GM21529 (cell line): ENCODE data around the gene NUDT9.
"Not testable (repeated sequence)": the region's sequence is repeated elsewhere in the genome, so short reads cannot be mapped to it uniquely, and the experiment has no call there.

Experiments
- ATAC-seq: cut with Tn5 transposase; IDR thresholded peaks from one replicate; pipeline ENCODE4 v1.9.1; 2021; ENCODE audit not compliant: unreplicated experiment

The NUDT9 gene

GRCh38 chr4:87409420-87409939 is 12.9 kb upstream of the NUDT9 start:
- no peak for ATAC-seq

- no peak for ATAC-seq
These were observed 12.2 kb upstream of the NUDT9 start for GRCh38 chr4:87410157-87410556.

- no peak for ATAC-seq
These were observed 11.7 kb upstream of the NUDT9 start for GRCh38 chr4:87410679-87411078.

- no peak for ATAC-seq
These were observed 7.6 kb upstream of the NUDT9 start for GRCh38 chr4:87414816-87415215.

DNA sequence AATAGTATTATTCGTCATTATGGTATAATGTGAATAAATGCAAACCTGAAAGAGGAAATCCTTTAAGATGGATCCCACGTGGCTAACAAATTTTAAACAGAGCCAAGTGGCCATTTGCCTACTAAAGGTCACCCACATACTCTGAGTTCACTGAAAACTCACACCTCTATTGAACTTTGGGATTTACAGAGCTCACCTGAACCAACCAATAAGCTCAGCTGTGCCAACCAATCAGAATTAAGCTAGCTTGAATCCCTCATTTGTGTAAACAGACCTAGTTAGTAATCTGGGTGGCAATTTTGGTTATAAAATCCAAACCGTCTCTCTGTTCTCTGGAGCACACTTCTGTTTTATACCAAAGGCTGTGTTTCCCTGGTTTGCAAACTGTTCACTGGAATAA is 5.4 kb upstream of the NUDT9 start:
- no peak for ATAC-seq

GRCh38 chr4:87418410-87418809 is 4.0 kb upstream of the NUDT9 start:
- not testable (repeated sequence) for ATAC-seq

DNA sequence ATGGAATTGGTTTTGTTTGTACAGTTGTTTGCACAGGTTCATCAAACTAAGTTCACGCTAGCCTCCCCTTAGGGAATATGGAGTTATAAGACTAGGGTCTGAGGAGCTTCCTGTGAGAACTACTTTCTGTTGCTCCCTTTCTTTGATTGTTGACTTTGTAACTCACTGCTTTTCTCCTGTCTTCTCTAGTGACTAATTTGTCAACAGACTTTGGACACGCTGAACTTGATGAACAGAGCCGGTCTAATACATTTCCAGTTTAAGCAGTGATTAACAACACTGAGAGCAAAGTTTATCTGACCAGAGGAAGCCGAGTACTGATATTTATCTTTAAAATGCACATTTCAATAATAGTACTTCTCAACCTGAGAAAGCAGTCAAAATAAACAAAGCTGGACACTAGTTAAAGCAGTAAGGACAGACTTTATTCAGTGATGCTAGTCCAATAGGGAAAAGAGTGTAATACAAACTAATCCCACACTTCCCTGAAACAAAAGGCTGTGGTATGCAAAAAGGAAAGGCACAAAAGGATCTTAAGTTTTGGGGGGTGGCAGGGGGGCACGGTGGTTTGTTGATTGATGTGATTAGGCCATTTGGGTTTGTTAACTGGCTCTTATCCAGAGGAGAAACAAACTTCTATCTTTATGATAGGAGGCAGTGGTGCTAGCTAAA is 2.7 kb upstream of the NUDT9 start:
- no peak for ATAC-seq

GRCh38 chr4:87420276-87420830 is 2.0 kb upstream of the NUDT9 start:
- no peak for ATAC-seq

DNA sequence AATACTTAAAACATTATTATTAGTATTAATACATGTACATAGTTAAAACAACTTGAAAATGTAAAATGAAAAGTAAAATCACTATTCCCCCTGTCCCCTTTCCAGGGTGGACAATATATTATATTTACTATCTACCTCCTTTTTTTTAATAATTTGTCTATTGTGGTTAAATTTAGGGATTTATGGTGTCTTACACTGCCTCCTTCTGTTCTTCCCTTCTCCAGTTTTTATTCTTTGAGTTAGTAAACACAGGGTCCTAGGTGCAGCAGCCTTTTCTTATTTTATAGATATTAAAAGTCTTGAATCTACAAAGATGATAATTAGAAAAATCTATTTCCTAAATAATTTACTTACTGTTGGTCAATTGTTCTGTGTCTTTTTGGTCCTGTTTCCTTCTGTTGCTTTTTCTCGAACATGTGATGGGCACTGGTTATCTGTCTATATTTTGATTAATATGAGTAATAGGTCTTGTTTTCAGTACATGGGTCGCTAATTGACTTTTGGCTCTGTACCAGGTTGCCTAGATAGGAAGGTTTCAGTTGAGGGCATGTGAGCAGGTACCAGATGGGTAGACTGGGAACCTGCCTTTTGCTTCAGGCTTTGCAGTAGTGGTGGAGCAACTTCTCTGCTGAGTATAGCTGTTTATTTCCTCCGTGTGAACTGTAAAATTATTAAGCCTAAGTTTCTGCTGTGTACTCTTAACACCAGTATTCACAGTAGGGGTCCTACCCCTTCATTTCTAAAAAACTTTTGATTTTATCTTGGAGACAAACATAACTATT is 1.1 kb downstream of the NUDT9 start:
- ATAC-seq = no peak

DNA sequence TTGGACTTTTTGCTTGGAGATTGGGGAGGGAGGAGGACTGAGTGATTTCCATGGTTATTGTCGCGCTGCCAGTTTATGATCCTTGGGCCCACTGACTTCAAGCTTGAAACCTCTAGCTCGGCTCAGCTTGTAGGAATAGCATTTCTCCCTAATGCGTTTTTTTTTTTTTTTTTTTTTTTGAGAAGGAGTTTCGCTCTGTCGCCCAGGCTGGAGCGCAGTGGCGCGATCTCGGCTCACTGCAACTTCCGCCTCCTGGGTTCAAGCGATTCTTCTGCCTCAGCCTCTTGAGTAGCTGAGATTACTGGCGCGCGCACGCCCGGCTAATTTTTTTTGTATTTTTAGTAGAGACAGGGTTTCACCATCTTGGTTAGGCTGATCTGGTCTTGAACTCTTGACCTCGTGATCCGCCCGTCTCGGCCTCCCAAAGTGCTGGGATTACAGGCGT is 1.7 kb downstream of the NUDT9 start:
- ATAC-seq = not testable (repeated sequence)

- no peak for ATAC-seq
These were observed 3.3 kb downstream of the NUDT9 start for GRCh38 chr4:87425711-87426110.

DNA sequence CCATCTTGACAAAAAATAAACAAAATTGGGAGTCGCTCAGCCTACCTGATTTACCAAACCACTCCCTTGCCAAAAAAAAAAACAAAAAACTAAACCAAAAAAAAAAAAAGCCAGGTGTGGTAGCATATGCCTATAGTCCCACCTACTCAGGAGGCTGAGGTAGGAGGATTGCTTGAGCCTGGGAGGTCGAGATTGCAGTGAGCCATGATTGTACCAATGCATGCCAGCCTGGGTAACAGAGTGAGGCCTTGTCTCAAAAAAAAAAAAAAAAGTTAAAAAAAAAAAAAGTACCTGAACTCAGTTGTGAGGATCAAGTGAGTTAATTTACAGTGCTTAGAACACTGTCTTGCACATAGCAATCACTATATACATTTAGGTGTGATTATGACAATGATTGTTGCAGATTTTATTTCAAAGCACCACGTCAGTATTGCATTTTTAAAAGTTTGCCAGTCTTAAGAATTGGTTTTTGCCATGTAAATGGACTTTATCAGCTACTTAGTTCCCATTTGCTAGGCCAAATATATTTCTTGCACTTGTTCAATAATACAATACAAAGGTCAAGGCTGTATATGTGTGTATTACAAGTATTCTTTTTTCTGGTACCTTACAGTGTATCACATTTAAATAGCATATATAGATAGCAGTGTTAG is 4.6 kb downstream of the NUDT9 start:
- no peak for ATAC-seq

DNA sequence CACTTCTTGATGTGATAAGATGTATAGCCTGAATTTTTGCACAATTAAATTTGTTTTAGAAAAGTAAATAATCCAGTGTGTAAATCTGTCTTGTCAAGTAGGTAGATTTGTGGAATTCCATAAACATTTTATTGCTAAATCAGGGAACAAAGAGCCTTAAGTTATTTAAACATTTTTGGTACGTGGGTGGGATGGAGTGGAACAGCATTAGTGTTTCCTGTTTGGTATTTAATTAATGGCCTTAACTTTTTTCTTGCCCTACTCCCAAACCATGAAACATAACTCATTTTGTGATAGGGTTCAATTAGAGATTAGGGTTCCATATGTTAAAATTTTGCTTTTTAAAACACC is 5.1 kb downstream of the NUDT9 start:
- no peak for ATAC-seq

DNA sequence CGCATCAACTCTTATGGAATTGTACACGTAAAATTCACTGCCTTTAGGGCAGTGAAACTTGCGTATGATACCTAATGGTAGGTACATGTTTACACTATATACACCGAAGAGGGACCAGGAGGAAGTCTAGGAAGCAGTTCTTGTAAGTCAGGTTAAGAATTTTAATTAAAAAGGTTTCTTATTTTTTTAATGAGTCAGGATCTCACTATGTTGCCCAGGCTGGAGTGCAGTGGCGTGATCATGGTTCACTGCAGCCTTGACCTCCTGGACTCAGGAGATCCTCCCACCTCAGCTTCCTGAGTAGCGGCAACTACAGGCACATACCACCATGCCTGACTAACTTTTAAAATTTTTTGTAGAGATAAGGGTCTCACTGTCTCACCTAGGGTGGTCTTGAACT is 6.6 kb downstream of the NUDT9 start:
- ATAC-seq = no peak

DNA sequence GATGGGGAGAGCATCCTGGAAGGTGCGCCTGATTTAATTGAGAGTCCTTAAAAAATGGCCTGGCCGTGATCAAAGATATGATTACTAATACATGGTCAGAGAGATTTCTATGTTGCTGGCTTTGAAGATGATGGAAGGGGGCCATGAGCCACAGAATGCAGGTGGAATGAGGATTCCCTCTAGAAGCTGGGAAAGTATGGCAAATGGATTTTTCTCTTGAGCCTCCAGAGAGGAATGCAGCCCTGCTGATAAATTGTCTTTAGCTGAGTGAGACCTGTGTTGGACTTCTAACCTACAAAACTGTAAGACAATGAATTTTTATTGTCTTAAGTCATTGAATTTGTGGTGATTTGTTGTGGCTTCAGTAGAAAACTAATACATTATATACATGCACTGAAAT is 7.7 kb downstream of the NUDT9 start:
- ATAC-seq = no peak

DNA sequence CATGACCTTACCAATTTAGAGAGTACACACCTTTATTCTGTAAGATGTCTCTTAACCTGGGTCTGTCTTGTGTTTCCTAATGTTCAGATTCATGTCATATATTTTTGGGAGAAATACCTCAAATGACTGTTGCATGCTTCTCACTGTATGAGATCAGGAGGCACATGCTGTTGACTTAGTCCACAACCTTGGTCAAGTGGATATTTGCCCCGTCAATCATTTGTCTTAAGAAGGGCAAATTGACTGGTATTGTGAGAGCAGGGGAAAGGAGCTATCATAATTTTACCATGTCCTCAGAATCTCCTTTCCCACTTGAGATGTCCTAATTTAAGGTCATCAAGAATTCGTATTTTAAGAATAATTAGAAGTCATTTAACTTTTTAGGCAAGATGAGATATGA is 11.0 kb downstream of the NUDT9 start:
- ATAC-seq = no peak

DNA sequence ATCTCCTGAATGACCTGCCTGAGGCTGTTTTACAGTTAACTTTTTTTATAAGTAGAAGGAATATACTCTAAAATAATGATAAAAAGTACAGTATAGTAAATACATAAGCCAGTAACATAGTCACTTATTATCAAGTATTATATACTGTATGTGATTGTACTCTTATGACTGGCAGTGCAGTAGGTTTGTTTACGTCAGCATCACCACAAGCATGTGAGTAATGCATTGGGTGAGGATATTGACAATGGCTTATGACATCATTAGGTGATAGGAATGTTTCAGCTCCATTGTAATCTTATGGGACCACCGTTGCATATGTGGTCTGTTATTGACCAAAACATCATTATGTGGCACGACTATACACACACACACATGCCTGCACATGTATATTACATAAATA is 20.5 kb downstream of the NUDT9 start:
- ATAC-seq = no peak

DNA sequence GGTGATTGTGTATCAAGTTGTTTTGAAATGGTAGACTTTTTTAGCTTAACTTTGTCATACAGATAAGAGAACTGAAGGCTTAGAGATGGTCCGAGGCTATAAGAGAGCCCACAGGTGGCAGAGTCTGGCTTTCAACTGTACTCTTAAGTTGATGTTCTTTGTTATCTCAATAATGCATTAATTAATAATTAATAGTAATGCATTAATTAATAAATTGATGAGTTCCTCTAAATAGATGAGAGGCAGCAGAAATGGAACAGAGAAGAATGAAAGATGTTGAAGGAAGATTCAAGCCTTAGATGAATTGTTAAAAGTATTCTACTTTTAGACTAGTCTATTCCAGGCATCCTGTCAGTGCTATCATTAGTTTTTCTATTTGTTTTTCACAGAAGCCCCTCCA is 22.4 kb downstream of the NUDT9 start:
- no peak for ATAC-seq

- ATAC-seq = no peak
These were observed 23.6 kb downstream of the NUDT9 start for GRCh38 chr4:87445964-87446363.

GRCh38 chr4:87446375-87446774 is 24.0 kb downstream of the NUDT9 start:
- not testable (repeated sequence) for ATAC-seq

GRCh38 chr4:87451537-87451936 is 29.2 kb downstream of the NUDT9 start:
- ATAC-seq = no peak

DNA sequence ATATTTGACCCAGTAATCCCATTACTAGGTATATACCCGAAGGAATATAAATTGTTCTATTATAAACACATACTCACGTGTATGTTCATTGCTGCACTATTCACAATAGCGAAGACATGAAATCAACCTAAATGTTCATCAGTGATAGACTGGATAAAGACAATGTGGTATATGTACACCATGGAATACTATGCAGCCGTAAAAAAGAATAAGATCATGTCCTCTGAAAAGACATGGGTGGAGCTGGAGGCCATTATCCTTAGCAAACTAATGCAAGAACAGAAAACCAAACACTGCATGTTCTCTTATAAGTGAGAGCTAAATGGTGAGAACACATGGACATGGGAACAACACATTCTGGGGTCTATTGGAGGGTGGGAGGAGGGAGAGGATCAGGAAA is 36.5 kb downstream of the NUDT9 start:
- ATAC-seq = no peak
